HEK293 (cell line): ENCODE data around the gene GNS.

Experiments used
- ATF2 ChIP-seq: fragments of 450-650 bp; formaldehyde crosslinking; IDR thresholded peaks from 2 replicates; pipeline ENCODE4 v1.5.1; 2016; ENCODE audit warnings: missing biosample characterization, missing genetic modification characterization, low read depth
- CTCF ChIP-seq: fragments of 450-650 bp; formaldehyde crosslinking; IDR thresholded peaks from 2 replicates; pipeline ENCODE4 v1.5.1; 2016; ENCODE audit warnings: missing biosample characterization, missing genetic modification characterization
- ZBTB6 ChIP-seq: fragments of 450-650 bp; formaldehyde crosslinking; IDR thresholded peaks from 2 replicates; pipeline ENCODE4 v1.5.1; 2017; ENCODE audit warnings: missing biosample characterization, missing genetic modification characterization
- ZNF18 ChIP-seq: fragments of 450-650 bp; formaldehyde crosslinking; IDR thresholded peaks from 2 replicates; pipeline ENCODE4 v1.5.1; 2016; ENCODE audit warnings: missing biosample characterization, missing genetic modification characterization
- ZNF248 ChIP-seq: fragments of 450-650 bp; formaldehyde crosslinking; IDR thresholded peaks from 2 replicates; pipeline ENCODE4 v1.5.1; 2017; ENCODE audit warnings: missing biosample characterization, missing genetic modification characterization
- ZNF37A ChIP-seq: fragments of 450-650 bp; IDR thresholded peaks from 2 replicates; pipeline ENCODE4 v1.5.1; 2018; ENCODE audit warnings: missing biosample characterization, missing genetic modification characterization
- ZNF596 ChIP-seq: fragments of 450-650 bp; IDR thresholded peaks from 2 replicates; pipeline ENCODE4 v1.5.0; 2018; ENCODE audit warnings: missing biosample characterization, mild to moderate bottlenecking, missing genetic modification characterization, moderate library complexity
- ZNF654 ChIP-seq: fragments of 450-650 bp; formaldehyde crosslinking; IDR thresholded peaks from 2 replicates; pipeline ENCODE4 v1.5.1; 2016; ENCODE audit warnings: low read depth, missing biosample characterization, missing genetic modification characterization
- ZNF792 ChIP-seq: fragments of 450-650 bp; formaldehyde crosslinking; IDR thresholded peaks from 2 replicates; pipeline ENCODE4 v1.5.1; 2016; ENCODE audit warnings: missing biosample characterization, missing genetic modification characterization

GRCh38 chr12:64760808-64761573, 1.8 kb upstream of the GNS start:
- TF ChIP-seq CTCF (tag by site-specific recombination): no peak
- TF ChIP-seq ATF2 (tag by site-specific recombination): no peak
- no peak for TF ChIP-seq ZNF792 (tag by site-specific recombination)
- TF ChIP-seq ZNF248: no peak
- no peak for TF ChIP-seq ZBTB6 (tag by site-specific recombination)
- TF ChIP-seq ZNF37A (tag by site-specific recombination): no peak
- no peak for TF ChIP-seq ZNF654
- no peak for TF ChIP-seq ZNF596 (tag by site-specific recombination)
- TF ChIP-seq ZNF18: no peak
